ENCODE measurements around the gene NUTM2F.
"Not testable (repeated sequence)": the region's sequence is repeated elsewhere in the genome, so short reads cannot be mapped to it uniquely, and the experiment has no call there.

The NUTM2F gene, protein sequence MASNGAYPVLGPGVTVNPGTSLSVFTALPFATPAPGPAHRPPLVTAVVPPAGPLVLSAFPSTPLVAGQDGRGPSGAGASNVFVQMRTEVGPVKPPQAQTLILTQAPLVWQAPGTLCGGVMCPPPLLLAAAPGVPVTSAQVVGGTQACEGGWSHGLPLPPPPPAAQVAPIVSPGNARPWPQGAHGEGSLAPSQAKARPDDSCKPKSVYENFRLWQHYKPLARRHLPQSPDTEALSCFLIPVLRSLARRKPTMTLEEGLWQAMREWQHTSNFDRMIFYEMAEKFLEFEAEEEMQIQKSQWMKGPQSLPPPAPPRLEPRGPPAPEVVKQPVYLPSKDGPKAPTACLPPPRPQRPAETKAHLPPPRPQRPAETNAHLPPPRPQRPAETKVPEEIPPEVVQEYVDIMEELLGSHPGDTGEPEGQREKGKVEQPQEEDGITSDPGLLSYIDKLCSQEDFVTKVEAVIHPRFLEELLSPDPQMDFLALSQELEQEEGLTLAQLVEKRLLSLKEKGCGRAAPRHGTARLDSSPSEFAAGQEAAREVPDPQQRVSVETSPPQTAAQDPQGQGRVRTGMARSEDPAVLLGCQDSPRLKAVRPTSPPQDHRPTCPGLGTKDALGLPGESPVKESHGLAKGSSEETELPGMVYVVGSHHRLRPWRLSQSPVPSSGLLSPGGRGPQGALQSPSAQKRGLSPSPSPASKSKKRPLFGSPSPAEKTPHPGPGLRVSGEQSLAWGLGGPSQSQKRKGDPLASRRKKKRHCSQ

DNA sequence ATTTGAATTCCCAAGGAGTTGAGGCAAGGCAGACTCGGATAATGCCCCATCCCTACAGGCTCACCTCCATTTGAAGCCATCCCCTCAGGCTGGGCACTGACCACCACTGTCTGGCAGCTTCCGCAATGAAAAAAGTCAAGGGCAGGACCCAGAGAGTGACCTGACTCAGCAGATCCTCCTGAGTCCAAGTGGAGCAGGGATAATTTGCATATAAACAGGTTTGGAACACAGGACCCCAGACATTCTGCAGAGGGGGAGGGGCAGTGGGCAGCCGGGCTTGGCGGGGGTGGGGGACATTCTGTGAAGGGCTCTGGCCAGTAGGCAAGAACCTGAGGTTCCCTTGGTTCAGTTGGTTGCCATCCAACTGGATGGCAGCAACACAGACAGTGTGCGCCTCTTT lies at the start of gene NUTM2F:
Gene NUTM2F, minus strand, starts transcription at position 101 of the 400 bp plus-strand sequence. Its CDS starts 21 bp downstream, at position 80.
- DNase-seq (ENCODE audit: low read depth in 2 of 2): not testable (repeated sequence)

DNA sequence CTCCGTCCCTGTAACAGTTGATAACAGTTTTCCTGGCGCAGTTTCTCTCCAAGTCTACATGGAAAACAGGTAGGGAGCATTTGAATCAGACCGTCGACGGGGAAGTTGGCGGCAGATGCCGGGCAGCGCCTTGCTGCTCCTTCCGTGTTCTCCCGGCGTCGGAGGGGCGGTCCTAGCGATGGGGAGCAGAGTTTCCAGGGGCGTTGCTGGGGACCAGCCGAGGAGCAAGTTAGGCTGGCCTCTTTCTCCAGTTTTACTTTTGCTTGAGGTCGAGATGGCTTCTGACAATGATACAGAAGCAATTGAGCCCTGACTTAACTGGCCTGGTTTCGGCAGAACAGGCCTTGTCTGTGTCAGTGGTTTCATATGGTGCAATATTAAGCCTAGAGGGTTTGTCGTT lies 46.8 kb upstream of the NUTM2F start:
- DNase-seq (ENCODE audit: low read depth in 2 of 2): not testable (repeated sequence)

DNA sequence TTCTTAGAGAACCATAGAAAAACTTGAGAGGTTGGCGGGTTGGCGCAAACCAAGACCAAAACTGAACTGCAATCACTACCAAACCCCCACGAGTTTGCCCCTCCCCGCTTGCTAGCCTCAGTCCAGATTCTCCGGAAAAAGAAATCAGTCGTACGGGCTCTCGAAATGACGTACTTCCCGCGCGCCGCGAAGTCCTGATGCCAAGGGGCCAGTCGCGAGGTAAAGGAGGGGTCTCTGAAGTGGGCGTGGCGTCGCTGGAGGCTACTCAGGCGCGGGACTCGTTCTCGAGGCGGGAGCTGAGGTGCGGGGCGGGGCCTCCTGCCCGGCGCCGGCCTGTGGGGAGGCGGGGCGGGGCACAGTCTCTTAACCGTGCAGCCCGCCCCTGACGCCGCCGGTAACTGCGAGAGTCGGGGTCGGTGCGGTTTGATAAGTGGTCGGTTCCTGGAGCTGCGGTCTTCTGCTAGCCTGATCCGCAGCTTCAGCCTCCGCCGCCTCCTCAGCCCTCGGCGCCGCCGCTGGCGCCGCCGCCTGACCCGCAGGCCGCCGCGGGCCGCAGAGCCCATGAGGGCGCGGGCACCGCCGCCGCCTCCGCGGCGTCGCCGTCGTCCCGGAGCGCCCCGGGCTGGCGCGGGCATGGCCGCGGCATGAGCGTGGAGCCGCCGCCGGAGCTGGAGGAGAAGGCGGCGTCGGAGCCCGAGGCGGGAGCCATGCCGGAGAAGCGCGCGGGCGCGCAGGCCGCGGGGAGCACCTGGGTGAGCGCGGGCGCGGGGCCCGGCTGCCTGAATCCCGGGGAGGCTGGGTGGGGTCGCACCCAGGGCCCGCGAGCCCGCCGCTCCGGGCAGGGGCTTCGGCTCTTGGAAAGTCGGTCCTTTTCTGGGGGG lies 46.0 kb upstream of the NUTM2F start:
- DNase-seq (ENCODE audit: low read depth in 2 of 2): peak; percentile 75 to 83

DNA sequence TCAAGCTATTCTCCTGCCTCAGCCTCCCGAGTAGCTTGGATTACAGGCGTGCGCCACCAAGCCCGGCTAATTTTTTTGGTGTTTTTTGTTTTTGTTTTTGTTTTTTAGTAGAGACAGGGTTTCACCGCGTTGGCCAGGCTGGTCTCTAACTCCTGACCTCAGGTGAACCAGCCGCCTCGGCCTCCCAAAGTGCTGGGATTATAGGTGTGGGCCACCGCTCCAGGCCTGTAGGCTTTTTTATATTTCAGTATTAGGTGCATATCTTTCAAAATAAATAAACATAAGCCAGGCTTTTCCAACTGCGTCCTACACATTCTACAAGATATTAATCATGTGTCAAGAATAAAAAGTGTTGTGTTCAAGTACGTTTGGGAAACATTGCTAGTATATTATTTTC lies 45.3 kb upstream of the NUTM2F start:
- DNase-seq (ENCODE audit: low read depth in 2 of 2): not testable (repeated sequence)

DNA sequence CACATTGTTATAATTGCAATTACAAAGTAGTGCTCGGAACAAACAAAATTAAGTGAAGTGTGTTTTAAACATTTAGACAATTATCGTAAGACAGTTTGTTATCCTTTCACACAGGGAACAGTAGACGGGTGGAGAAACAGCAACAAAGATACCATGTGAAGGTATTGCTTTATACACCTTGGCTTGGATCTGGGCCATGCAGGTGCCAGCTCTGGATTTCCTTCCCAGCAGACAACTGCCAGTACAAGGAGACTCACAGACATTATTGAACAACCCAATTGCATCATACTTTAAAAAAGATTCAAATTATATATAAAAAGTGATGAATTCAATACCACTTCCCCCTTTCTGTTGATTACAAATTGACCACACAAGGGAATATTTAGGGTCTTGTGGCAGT lies 41.8 kb upstream of the NUTM2F start:
- DNase-seq (ENCODE audit: low read depth in 2 of 2): not testable (repeated sequence)

DNA sequence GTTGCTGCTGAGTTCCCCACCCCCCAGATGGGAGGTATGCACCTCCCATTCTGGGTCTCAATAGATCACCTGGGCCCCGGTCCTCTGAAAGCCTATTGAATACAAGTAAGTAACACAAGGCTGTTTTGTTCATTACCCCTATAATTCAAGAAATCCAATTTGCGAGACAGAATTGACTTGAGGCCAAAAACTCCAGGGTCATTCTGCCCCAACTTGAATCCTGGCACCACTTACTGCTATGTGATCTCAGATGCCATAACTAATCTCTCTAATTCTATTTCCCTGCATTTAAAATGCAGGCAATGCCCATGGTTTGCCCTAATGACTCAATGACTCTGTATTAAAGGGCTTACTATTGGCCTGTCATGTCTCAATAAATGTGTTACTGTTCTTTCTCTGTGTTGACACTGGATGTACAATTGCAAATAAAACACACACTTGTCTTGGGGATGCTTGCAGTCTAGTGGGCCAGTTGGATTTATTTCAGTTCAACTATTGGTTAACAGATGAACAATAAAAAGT lies 35.7 kb upstream of the NUTM2F start:
- not testable (repeated sequence) for DNase-seq (ENCODE audit: low read depth in 2 of 2)

DNA sequence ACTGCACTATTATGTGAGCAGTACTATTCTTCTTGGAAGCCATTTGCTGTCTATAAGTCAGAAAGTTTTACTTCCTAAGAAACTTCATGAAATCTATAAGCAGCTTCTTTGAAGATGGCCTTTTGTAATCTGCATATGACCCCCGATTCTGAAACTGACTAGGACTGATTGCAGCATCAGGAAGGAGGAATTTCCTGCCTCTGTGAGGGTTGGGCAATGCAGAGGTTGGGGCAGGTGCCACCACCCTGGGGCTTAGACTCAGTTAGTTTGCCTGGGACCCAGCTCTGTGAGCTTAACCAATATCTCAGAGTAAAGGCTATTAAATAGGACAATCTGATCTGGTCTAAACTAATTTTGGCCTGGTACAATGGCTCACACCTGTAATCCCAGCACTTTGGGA lies 28.7 kb upstream of the NUTM2F start:
- not testable (repeated sequence) for DNase-seq (ENCODE audit: low read depth in 2 of 2)

DNA sequence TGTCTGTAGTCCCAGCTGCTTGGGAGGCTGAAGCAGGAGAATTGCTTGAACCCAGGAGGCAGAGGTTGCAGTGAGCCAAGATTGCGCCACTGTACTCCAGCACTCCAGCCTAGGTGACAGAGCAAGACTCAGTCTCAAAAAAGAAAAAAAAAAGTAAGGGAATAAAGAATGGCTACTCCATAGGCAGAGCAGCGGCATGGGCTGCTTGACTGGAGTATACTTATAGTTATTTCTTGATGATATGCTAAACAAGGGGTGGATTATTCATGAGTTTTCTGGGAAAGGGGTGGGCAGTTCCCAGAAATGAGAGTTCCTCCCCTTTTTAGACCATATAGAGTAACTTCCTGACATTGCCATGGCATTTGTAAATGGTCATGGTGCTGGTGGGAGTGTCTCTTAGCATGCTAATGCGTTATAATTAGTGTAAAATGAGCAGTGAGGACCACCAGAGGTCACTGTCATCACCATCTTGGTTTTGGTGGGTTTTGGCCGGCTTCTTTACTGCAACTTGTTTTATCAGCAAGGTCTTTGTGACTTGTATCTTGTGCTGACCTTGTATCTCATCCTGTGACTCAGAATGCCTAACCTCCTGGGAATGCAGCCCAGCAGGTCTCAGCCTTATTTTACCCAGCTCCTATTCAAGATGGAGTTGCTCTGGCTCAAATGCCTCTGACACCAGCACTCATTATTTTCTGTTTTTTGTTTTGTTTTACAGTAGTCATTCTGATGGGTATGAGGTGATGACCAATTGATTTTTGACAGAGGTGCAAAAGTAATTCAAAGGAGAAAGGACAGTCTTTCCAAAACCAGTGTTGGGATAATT lies 23.7 kb upstream of the NUTM2F start:
- not testable (repeated sequence) for DNase-seq (ENCODE audit: low read depth in 2 of 2)

DNA sequence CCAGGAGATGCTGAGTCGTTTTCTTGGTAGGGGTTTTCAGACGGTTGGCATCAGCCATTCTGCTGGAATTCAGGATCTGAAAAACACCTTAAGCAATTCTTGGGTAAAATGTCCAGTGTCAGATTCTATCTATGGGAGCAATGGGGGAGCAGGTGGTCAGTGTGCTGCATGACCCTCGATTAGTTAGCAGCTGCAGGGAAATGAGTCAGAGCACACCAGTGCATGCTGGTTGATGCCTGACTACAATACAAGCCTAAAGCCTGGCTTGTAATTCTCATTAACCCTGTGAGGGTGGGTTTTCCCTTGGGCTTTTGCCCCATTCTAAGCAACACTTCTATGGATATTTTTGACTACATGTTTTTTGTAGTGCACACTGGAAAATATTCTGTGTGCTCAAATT lies 20.3 kb upstream of the NUTM2F start:
- DNase-seq (ENCODE audit: low read depth in 2 of 2): not testable (repeated sequence)

DNA sequence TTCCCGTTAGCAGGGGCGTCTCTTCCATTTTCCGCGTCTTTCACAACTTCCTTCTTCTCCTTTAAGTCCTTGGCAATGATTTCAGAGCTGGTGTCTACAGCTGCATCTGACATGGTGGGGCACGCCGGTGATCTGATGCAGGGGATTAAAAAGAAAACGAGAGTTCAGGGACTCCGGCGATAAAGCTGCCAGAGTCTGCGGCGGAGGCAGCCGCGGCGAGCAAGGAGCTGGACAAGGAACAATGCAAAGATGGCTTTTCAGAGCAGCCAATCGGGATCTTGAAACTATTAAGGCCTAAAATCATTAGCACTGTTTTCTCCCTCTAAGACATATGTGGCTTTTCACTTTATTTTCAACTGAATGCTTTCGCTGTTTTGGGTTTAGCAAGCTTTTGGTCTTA lies 19.0 kb upstream of the NUTM2F start:
- DNase-seq (ENCODE audit: low read depth in 2 of 2): not testable (repeated sequence)

DNA sequence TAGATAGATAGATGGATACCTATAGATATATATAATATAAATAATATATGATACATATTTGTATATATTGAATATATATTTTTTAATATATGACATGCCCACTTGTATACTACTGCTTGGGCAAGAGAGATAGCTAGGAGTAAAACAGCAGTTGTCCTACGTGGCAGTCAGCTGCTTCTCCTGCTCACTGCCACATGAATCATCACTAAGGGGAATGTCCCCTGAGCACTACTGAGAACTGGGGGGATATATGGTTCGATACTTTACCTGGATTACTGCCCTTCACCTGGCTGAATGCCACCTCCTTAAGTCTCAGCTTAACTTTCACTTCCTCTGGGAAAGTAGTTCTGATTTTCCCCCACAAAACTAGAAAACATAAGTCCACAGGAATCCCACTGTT lies 13.3 kb upstream of the NUTM2F start:
- not testable (repeated sequence) for DNase-seq (ENCODE audit: low read depth in 2 of 2)

DNA sequence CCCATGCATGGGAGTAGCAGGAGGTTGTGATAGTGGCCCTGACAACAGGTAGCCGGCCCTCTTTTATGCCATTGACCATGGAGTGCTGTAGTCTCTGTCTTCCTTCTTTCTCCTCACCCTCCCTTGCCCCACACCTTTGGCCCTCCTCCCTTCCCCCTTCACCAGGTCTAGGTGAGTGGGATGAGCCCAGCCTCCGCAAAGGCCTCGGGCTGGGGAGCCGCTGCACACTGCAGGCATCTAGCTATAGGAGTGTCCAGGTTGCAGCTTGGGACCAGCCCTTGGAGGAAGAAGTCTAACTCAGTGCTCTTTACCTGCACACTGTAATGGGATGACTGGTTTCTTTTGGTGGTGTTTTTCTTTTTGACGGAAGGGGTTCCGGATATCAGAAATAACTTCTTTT lies 12.3 kb upstream of the NUTM2F start:
- DNase-seq (ENCODE audit: low read depth in 2 of 2): not testable (repeated sequence)

DNA sequence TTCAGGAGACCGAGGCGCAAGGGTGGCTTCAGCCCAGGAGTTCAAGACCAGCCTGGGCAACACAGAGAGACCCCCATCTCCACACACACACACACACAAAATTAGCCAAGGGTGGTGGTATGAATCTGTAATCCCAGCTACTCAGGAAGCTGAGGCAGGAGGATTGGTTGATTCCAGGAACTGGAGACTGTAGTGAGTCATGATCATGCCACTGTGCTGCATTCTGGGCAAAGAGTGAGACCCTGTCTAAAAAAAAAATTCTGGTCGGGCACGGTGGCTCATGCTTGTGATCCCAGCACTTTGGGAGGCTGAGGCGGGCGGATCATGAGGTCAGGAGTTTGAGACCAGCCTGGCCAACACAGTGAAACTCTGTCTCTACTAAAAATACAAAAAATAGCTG lies 11.2 kb upstream of the NUTM2F start:
- DNase-seq (ENCODE audit: low read depth in 2 of 2): not testable (repeated sequence)

DNA sequence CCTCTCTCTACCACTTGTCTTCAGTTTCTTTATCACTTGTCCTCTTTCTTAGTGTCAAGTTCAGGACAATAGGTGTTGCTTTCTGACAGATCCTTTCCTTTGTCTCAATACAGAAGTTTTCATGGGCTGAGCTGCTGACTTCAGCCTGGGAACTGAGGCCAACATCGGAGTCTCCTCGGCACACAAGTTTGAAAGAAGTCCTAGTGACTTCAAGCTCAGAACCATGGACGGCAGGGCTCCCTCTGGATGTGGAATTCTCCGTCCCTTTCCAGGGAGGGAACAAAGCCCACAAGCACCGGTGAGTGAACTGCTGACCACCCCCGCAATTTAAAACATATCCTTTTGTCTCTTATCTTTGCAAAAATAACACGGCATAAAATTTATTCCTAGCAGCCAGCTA lies 10.3 kb upstream of the NUTM2F start:
- not testable (repeated sequence) for DNase-seq (ENCODE audit: low read depth in 2 of 2)

DNA sequence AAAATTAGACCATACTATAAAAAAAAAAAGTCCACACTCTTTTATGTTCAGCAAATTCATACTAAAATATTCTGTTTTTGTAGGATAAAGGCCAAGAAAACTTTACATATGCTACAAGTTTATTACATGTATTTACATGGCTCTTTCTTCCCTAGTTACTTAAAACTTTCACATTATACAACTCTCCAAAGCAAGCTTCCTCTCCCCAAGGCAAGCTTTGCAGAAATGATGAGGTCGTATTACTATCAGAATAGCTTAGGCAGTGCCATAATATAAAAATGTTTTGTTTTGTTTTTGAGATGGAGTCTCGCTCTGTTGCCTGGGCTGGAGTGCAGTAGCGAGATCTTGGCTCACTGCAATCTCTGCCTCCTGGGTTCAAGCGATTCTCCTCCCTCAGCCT lies 8.0 kb upstream of the NUTM2F start:
- DNase-seq (ENCODE audit: low read depth in 2 of 2): not testable (repeated sequence)

DNA sequence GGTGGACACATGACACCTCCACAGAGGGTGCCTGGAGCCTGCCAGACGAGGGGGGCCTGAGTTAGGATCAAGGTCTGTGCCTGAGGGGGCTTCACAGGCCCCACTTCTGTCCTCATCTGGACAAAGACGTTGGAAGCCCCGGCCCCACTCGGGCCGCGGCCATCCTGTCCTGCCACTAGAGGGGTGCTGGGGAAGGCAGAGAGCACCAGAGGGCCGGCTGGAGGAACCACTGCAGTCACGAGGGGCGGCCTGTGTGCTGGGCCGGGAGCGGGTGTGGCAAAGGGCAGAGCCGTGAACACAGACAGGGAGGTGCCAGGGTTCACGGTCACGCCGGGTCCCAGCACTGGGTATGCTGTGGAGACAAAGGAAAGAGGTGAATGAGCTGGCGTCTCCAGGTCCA lies 2.9 kb downstream of the NUTM2F start:
- not testable (repeated sequence) for DNase-seq (ENCODE audit: low read depth in 2 of 2)

DNA sequence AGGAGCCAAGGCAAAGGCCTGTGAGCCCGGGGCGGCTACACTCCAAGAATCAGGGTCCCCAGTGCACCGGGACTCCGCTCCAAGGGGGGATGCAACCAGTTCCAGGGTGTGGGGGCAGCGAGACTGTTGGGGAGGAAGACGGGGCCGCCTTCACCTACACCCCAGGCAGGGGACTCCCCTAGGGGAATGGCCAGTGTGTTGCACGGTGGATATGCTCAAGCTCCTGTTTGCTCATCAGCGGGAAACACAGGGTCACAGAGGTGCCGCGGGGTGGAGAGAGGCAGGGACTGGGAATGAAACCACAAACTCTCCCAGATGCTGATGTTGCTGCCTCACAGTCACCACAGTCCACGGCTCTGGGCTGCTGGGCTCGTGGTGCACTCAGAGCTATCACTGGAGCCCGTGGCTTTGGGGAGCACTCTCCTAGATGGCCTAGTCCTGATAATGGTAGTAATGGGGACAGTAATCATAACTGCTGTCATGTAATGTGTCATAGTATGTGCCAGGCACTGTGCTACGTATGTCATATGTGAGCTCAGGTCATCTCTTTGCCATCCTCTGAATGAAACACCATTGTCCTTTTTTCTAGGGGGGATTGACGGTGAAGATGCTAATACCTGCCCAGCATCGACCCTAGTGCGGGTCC lies 5.2 kb downstream of the NUTM2F start:
- not testable (repeated sequence) for DNase-seq (ENCODE audit: low read depth in 2 of 2)

DNA sequence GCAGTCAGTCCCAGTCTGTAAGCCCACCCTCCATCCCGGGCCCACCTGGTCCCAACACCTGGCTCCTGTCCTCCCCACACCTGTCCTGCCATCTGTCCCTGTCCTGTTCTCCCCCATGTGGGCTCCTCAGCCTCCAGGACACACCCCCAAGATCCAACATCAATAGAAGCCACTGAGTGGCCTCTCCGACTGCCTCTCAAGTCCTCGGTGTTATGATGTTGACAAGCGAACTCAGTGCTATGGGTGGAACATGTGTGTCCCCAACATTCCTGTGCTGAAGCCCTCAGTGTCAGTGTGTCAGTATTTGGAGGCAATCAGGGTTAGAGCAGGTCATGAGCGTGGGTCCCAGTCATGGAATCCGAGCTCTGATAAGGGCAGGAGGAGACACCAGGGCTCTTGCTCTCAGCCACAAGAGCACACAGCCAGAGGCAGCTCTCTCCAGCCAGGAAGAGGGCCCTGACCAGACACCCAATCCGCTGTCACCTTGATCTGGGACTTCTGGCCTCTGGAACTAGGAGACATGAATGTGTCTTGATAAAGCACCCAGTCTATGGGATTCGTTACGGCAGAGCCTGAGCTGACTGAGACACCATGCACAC lies 6.0 kb downstream of the NUTM2F start:
- DNase-seq (ENCODE audit: low read depth in 2 of 2): not testable (repeated sequence)

DNA sequence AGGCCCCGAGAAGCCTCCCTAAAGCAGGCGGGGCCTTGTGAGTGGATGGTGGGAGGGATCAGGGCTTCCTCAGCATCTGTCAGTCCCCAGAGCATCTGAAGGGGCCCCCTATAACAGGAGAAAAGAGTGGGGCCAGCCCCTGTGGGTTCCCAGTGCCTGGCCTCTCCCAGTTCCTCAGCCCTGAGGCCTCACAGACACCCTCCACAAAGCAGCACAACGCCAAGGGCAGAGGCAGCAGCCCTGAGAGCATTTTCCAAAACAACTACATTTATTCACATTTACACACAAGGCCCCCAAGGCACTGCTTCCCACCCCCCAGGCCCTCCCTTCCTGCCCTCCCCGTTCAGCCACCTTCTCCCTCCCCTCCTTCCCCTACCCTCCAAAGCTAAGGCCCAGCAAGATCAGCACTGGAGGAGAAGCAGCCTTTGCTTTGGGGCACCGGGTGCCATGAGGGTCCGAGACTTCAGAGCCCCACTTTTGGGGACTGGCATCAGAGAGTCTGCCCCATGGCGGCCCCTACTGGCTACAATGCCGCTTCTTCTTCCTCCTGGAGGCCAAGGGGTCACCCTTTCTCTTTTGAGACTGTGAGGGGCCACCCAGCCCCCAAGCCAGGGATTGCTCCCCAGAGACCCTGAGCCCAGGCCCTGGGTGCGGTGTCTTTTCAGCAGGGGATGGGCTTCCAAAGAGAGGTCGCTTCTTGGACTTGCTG lies 10.3 kb downstream of the NUTM2F start:
- not testable (repeated sequence) for DNase-seq (ENCODE audit: low read depth in 2 of 2)
